Stimulated activated CD8-positive, alpha-beta memory T cell treated with anti-CD3 and anti-CD28 coated beads, Interleukin-12 subunit alpha, Interleukin-12 subunit beta, amount 100 ng/mL, for 1 hour (primary cell): ENCODE measurements around the gene STIP1.
"Not testable (repeated sequence)": the region's sequence is repeated elsewhere in the genome, so short reads cannot be mapped to it uniquely, and the experiment has no call there.

ENCODE experiments used
- DNase-seq: peaks from one replicate; pipeline ENCODE4 v3.0.0-alpha.2; 2020; ENCODE audit warnings: low read depth

Gene STIP1

DNA sequence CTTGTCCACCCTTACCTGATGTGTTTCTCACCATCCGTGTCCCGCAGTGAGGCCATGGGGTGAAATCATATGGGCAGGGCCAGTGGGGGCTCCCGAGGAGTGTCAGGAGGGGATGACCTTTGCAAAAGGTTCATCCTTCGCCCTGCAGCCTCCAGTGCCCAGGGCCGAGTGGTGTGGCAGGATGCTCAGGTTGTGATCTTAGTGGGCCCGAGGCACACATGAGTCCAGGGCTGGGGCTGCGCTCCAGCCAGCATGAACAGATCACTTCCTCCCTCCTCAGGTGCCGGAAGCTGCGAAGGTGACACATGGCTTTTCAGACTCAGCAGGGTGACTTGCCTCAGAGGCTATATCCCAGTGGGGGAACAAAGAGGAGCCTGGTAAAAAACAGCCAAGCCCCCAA lies 52.1 kb downstream of the STIP1 start:
- no peak for DNase-seq

DNA sequence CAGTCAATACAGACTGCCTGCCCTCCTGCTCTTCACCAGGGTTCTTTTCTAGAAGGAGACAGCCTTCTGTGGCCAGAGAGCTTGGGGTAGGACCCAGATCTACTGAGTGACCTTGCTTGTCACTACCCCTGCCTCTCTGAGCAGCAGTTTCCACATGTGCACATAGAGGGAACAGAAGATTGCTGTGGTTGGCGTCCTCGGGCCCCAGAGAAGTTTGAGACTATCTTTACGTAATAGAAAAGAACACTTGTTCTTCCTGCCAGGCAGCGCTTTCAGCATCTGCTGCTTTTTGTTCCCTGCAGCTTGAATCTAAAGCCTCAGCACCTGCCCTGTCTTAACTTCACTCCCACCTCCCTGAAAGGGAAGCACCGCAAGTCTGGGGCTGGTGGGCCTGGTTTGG lies 53.0 kb downstream of the STIP1 start:
- no peak for DNase-seq

DNA sequence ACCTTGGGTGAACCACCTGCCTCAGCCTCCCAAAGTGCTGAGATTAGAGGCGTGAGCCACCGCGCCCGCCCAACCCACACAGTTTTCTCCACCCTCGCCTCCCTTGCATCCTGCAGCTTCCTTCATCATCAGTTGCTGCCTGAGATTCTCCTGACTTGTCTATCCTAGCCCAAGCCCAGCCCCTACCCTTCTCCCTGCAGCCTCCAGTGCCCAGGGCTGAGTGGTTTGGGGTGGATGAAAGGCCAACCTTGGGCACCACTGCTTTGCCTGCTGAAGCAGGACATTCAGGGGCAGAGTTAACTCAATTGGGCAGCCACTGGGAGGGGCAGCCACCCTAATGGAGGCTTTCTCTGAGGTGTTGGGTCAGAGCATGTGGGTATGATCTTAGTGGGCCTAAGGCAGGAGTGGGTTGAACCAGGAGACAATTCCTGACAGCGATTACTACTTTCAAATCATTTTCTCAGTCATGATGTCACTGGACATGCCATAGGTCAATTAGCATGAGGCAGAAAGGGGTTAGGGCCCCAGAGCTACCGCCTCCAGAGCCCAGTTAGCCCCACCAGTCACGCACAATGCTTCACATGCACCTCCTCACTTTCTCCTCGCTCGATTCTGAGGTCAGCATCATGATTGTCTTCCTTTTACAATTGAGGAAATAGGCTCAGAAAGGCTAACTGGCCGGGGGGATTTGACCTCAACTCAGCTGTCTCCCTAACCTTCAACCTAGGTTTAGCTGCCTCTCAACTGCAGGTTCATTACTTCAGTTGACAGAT lies 53.9 kb downstream of the STIP1 start:
- no peak for DNase-seq

DNA sequence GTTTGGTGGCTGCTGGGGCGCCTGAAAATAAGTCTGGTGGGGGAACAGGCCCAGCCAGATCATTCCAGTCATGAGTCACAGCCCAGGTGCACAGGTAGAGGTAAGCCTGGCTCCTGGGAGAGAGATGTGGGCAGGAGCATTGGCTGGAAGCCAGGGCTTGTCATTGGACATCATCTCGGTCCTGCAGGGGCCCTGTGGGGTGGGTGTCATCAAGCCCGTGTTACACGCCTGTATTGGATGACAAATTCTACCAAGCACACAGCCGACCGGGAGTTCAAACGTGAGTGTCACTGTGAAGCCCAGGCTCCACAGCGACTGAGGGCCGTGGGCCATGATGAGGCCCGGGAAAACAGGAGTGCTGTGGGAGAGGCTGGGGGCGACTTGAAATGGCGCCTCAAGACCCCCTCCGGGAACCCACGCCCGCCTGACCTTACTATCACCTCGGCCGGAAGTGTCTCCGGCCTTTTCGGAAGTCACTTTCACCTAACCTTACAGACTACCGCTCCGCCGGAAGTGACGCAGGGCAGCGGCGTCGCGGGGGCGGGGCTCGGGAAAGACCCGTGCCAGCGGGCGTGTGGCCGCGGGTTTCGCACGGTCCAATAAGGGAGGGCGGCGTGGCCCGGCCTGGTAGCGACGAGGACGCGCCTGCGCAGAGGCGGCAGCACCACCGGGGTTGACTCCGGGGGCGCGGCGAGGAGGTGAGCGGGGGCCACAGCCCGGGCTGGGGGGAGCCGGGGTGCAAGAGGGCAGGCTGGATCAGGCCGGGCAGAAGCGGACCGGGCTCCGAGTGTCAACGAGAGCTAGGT lies 54.7 kb downstream of the STIP1 start, which contains the start of gene FKBP2:
Gene FKBP2 (plus strand): TSS at position 661 of the 806 bp plus-strand sequence. CDS start 1,293 bp downstream, outside the sequence.
- peak; percentile 96 for DNase-seq

DNA sequence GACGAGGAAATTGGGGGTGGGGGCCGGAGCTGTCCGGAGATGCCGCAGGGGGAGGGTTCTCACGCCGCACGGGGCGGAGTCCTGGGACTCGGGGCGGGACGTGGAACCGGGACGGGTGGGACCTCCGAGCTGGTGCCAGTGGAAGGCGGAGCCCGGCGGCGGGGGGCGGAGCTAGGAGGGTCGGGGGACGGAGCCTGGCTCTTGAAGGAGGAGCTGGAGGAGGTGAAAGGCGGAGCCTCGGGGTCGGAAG lies 55.2 kb downstream of the STIP1 start:
- DNase-seq, result peak; percentile 99

DNA sequence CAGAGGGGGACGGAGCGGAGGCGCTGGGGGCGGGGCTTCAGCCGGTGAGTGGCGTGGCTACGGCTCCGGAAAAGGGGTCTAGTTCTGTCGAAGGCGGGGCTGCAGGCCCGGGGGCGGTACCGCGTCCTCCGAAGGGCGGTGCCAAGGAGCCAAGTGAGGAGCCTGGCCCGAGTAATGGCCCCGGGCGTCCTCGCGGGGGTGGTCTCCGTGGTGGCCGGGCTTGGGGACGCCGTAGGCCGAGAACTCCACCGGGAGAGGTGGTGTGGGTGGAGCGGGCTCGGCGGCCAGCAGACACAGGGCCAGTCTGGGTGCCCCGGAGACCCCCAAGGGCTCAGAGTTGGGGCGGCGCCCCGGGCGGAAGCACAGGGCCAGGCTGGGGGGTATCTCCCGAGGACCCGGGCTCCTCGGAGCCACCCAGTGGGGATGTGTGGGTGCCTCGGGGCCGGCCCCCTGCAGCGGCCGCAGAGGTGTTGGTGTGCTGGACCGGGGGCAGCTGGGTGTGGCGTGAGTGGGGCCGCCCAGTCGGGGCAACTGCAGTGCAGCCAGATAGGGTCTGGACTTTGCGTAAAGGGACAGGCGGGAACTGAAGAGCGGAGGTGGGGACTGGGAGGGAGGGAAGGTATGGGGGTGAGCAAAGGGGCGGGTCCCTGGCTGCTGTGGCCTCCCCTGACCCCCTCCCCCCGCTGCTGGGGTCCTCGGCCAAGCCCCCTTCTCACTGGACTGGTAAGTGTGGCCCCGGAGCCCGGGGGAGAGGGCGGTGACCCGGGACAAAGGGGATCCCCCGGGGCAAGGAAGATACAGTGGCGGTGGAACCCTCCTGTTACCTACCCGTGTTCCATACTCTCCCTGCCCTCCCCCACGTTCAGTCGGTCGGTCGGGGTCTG lies 55.8 kb downstream of the STIP1 start:
- no peak for DNase-seq

DNA sequence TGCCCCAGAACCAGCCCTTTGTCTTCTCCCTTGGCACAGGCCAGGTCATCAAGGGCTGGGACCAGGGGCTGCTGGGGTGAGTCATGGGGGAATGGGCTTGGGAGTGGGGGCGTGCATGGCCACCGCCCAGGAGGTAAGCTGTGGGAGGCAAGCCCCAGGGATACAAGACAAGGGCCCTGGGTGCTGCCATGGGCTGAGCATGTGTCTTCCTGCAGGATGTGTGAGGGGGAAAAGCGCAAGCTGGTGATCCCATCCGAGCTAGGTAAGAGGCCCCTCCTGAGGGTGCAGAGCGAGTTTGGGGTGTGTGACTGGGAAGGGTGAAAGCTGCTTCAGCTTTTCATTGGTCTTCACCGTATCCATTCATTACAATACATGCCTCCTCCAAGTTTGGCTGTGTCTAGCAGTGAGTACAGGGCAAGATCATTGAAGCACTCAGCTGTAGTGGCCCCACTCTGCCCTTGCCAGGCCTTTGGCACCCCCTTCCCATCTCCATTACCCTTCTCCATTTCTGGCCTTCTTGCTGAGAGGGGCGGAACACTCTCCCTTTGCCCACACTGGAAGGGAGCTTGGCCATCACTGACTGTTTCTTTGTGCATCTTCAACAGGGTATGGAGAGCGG lies 57.4 kb downstream of the STIP1 start:
- DNase-seq, result no peak

DNA sequence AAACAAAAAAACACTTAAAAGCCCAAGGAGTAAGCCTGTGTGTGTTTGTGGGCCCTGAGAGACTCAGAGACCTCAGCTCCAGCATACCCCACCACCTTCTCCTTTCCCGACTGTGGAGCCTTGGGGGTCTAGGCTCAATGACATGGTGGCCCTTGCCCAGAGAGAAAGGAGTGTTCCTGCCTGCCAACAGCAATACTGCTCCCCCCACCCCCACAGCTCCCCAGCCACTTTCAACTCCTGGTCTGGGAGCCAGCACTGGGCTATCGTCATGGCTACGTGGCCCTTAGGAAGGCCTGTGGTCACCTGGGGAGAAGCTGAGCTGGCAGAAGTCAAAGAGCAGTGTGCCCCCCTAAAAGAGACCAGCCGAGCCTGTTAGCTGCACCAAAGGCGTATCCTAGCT lies 58.1 kb downstream of the STIP1 start:
- no peak for DNase-seq

DNA sequence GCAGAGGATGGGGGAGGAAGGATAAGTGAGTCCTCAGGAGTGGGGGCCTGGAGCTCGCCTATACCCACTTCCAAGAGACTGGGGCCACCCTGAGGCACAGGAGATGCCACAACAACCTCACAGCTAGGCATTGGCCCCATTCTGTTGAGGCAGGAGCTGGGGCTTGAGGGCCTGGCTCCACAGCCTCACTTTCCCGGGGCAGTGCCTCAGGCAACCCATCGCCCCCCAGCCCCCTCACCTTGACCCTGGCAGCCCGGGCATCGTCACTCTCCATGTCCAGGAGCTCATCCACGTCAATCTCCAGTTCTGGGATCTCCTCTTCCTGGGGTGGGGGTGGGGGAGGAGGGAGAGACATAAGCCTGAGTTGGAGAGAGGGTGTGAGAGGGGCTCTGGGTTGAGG lies 59.0 kb downstream of the STIP1 start:
- DNase-seq, result no peak

DNA sequence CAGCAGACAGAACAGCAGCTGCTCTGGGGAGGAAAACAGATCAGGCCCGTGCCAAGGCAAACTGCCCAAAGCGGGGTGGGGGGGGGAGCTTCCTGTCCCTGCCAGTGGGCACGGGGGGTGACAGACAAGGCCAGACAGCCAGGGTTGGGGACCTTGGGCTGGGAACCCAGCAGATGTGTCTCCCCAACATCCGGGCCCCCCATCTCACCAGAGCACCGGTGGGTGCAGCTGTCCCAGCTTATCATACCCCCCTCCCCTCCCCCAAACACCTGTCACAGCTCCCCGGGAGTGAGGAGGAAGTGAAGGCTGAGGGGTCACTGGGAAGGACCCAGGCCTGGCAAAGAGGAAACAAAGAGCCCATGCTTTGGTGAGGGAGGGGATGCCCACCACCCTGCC lies 59.4 kb downstream of the STIP1 start:
- DNase-seq, result no peak

DNA sequence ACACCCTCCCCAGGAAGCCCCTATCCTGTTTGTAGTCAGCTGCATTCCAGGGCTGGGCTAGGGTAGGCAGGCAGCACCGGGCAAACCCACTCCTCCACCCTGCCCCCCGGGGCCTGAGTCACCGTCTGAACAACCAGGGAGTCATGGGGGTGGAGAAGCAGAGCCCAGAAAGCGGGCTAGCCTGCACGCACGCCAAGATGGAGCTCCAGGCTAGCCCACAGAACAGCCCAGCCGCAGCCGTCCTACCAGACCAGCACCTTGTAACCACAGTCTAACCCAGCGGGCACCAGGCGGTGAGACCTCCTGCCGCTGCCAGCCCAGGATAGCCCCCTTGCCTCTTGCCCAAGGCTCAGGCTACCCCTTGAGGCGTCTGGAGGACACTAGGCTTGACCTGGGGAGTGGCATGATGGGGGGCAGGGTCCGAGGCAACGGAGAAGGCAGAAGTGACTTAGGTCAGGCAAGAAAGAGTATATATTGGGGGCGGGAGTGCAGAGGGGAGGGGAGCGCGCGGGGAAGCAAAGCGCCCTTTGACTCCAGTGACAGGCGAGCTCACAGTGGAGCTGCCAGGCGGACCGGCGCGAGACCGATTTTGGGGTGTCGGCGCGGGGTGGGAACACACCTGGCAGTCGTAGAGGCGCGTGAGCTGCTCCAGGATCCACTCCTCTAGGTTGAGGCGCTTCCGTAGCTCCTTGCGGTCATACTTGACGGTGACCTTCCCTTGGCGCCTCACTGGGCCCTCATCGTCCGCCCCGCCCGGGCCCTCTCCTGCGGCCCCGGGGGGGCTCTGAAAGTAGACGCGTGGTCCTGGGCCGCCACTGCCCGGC lies 60.0 kb downstream of the STIP1 start:
- no peak for DNase-seq

DNA sequence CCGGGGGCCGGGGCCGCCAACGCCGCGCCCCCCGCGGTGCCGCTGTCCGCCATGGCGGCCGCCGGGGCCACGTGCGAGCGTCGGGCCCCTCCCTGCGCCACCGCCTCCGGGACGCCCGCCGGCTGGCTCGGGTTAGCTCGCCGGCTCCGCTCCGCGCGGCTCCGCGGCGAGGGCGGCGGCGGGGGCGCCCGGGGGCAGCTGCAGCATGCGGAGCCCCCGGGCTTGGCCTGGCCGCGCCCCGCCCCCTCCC lies 60.6 kb downstream of the STIP1 start:
- DNase-seq, result not testable (repeated sequence)

DNA sequence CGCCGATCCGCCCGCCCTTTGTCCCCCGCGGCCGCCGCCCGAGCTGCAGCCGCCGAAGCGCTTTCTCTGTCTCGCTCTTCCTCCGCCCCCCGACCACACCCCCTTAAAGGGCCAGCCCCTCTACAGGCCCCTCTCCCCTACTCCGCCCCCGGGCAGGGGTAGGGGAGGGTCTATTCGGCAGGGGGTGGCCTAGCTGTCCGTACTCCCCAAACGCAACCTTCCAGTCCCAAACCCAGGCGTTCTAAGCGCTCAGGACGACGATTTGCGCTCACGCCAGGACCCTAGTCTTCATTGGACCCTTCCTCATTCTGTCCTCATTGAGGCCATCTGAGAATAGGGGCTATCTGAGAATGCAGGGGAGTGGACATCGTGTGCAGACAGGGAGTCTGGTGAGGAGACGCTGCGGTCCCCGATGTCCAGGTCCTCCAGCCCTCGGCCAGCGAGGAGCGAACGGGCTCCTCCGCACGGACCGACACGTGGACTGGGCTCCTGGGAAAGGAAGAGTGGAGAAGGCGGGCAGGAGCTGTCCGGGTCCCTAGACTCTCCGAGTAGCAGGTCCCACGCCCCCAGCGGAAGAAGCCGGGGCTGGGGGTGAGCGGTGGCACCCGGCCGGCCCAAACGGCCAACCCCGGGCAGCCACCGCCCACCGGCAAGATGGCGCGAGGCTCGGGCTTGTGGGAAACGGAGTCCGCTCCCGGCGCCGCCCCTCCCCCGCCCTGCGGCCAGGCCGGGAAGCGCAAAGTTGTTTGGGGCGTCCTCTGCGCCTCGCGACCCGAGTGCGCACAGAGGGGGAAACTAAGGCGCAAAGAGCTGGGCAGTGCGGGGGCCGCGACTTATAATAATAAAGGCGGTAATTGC lies 61.1 kb downstream of the STIP1 start, which contains the start of gene PPP1R14B:
Gene PPP1R14B (minus strand): TSS at position 73 of the 858 bp plus-strand sequence. CDS start 270 bp downstream, outside the sequence.
- DNase-seq, result no peak

DNA sequence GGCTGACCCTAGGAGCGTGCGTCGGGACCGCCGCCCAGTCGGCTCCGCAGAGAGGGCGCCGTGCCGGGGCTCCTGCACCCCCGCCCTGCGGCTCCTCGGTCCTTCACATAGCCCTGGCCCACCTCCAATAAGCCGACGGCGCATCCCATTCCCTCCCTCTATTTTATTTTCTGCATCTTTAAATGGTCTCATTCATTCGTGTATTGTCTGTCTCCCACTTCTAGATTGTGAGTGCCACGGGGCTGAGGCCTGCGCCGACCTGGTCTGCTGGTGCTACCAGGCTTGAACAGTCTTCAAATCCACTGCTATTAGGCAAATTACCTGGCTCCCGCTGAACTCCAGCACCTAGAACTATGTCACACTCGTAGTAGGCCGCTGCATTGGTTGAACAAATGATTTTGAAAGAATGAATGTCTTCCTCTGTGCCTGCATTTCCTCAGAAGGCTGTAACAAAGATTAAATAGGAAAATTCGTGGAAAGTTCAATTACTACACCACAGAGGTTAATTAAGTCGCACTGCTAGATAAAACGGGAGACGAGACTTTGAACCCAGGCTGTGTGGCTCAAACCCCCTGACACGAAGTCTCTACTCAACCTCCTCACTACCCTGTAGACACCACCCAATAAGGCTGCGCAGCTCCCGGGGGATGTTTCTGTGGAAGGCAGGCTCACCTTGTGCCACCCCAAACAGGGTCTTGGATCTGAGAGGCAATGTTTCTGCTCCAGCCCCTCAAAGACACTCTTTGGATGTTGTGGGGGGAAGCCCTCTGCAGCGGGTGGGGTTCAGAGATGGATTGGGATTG lies 62.0 kb downstream of the STIP1 start:
- DNase-seq, result no peak

DNA sequence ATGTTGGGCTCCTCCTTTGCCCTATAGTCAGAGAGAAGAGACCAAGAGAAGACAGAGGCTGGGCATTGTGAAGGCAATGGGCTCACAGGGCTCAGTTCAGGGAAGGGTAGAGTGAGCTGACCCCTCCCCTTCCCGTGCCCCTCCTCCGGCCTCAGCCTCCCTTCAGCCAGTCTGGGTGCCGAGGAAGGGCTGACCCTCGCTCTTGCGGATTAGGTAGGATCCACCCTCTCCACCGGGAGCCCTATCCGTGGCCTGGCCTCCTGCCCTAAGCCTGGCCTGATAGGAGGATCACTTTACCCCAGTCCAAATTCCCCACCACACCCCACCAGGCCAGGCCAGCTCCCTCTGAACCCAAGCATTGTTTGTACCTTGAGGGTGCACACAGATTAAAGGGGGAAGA lies 62.6 kb downstream of the STIP1 start:
- no peak for DNase-seq

DNA sequence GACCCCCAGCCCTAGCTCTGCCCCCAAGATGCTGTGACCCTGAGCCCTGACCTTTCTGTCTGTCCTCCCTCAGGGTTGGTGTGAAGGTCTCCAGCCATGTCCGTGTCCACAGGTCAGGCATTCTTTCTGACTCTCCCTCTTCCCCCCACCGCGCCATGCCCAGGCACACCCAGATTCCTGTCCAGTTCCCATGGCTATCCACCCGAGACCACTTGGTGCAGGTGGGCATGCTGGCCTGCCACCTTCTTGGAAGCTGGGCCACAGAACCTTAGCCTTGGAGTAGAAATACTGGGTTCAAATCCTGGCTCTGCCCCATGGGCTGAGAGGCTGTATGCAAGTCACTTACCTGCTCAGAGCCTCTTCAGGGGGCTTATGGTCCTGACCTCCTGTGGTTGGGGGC lies 63.1 kb downstream of the STIP1 start:
- DNase-seq, result no peak

DNA sequence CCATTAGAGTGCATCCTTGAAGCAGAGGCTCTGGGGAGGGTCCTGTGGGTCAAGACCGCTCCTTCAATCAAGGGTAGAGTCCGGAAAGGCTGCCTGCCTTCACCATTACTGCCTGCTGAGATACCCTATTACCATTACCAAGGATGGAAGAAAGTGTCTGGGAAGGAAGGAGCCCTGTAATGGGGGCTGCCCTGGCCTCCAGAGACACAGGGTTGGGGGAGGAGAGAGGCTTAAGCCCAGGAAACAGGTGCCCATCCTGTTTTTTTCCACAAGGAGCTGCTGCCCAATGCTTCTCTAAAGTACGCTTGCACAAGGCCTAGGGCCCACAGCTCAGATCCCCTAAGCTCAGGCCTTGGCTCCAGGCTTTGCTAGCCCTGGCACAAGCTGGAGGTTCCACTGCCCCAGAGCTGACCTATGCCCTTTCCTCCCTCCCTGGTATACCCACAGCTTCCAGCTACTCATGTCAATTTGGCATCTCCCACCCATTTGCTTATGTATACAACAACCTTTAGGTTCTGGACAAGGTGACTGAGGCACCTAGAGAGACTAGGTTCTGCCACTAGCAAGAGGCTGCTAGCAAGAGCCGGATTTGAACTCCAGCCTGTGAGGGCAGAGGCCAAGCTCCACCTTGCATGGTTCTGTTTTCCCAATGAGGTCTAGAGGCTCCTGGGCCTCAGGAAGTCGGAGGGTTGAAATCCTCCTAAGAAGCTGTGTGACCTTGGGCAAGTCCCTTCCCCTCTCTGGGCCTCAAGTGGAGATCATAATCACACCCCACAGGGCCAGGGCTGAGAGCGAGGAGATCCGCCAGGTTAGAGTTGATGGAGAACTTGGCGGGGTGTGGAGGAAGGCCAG lies 63.8 kb downstream of the STIP1 start:
- no peak for DNase-seq

DNA sequence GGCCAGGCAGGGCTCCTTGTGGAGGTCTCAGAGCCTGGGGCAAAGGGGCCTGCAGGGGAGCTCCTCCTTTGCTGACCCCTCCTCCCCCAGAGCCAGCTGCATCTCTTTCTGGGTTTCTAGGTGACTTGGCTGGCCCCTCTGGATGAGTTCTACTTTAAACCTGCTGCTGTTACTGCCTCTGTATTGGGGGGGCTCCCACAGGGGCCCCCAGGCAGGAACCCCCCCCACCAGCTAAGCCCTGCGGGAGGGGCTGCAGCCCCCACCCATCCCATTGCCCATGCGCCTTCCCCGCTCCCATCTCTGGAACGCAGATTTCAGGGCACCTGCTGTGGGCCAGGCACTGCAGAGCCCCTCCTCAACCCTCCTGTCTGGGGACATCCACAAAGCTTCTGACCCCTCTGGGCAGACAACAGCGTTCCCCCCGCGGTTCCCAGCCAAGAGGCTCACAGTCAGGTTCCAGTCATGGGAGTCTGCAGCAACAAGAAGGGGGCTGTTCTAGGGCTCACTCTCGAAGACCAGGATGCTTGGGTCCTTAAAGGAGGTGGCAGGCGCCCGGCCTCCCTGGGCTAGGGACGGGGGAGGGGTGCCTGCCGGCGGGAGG lies 64.5 kb downstream of the STIP1 start:
- no peak for DNase-seq
